ENCODE measurements around the gene RGS1.

- TF ChIP-seq CTCF (IDR thresholded peaks at IDR 0.05): no peak
- no peak for TF ChIP-seq POLR2A (IDR thresholded peaks at IDR 0.05)
These were observed 29.5 kb downstream of the RGS1 start for GRCh38 chr1:192604979-192605620.
